Activated CD8-positive, alpha-beta memory T cell treated with anti-CD3 and anti-CD28 coated beads, Interleukin-2, amount 50 U/mL, for 24 hours (primary cell): ENCODE data around the gene CLHC1.

Experiments
- DNase-seq: peaks from one replicate; pipeline ENCODE4 v3.0.0-alpha.2; 2020; ENCODE audit errors: extremely low read depth

Gene CLHC1

DNA sequence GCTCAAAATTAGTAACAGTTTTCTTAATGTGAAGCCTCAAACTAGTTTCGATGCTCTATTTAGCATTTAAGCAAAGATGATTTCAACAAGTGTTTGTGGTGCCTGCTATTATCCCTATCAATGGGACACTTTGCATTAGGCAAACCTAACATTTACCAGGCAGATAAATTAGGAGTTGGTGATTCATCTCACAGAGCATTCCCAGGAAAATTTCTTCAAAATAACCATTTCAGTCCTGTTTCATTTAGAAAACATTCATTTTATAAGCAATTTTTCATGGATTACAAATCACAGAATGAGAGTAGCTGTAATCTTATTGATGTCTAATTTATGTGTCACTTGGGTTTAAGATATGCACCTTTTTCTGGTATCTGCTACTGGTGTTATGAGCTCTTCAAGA lies 62.7 kb downstream of the CLHC1 start:
- no peak for DNase-seq

GRCh38 chr2:55168221-55169154 lies 63.6 kb downstream of the CLHC1 start:
- DNase-seq = no peak

- no peak for DNase-seq
These were observed 66.5 kb downstream of the CLHC1 start for GRCh38 chr2:55165626-55166025.

GRCh38 chr2:55164534-55165480 lies 67.3 kb downstream of the CLHC1 start:
- no peak for DNase-seq

DNA sequence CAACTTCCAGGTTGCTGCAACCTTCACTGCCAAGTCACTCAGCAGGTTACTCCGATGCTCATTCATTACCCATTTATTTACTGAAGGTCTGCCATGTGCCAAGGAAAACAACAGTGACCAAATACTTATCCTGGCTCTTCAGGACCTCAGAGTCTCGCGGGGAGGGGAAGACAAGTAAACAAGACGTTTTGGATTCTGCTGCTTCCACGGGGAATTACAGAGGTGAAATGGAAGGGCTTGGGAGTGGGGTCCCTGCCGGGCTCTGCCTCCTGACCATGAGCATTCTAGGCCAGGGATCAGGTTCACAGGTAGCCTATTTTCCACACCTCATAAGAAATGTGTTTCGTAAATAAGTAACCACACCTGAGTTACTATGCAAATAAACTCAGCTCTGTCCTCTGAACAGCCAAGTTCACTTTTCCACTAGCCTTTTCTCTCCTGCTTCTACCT lies 68.1 kb downstream of the CLHC1 start:
- DNase-seq = no peak

GRCh38 chr2:55163274-55163721 lies 68.8 kb downstream of the CLHC1 start:
- DNase-seq = no peak

DNA sequence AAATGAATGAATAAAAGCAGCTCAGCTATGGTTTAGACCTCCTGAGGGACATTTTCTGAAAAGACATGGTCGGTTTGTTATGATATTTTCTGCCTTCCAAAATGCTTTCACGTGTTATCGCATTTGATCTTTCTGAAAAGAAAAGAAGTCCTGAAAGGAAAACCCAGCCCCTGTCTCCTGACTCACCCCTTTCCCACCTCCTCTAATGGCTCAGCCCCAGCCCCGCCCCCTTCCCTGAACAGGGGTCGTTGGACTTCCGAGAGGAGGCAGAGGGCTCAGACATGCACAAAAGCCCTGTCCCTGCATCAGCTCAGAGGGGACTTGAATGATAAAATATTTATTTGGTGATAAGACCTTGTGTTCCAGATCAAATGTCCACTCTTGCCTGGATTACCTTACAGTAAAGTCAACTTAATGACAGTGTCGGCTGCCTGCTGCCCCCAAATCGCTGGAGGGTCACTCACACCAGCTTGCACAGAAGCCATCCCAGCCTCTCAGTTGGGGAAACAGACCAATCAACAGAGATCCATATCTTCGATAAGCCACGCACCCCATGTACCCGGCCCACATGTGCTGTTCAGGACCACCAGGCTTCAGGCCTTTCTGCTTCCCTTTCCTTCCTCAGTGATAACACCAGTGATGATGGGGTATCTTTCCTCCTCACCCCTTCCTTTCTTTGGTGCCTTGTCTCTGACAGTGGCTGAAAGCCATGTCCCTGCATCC lies 69.6 kb downstream of the CLHC1 start:
- no peak for DNase-seq

GRCh38 chr2:55161295-55162210 lies 70.5 kb downstream of the CLHC1 start:
- no peak for DNase-seq

DNA sequence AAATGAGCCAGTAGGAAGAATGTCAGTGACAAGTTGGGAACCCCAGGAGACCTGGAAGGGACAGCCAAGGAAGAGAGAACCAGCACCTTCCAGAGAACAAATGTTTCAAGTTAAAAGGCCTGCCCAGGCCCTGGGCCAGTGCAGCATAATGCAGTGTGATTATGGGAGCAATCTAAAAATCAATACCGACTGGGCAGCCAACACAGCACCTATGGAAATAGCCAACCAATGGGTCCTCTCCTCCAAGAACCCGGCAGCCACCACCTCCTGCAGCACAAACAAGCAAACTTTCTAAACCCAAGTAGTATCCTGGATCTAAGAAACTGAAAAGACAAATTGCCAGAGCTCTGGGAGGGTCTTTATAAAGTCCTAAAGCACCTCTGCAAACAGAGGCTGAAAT lies 71.7 kb downstream of the CLHC1 start:
- DNase-seq = no peak

DNA sequence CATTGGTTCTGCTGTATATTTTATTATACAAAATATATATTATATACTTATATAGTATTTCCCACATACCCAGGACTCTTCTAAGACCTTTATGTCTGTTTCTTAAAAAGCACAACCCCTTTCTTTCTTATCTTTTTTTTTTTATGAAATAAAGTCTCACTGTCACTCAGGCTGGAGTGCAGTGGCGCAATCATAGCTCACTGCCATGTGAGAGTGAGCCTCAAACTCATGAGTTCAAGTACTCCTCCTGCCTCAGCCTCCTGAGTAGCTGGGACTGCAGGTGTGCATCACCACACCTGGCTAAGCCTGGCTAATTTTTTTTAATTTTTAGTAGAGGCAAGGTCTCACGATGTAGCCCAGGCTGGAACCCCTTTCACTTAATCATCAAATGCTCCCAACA lies 72.3 kb downstream of the CLHC1 start:
- DNase-seq = no peak

GRCh38 chr2:55159037-55159651 lies 72.9 kb downstream of the CLHC1 start:
- no peak for DNase-seq

GRCh38 chr2:55158111-55158814 lies 73.8 kb downstream of the CLHC1 start:
- no peak for DNase-seq

GRCh38 chr2:55157474-55157884 lies 74.6 kb downstream of the CLHC1 start:
- no peak for DNase-seq

- no peak for DNase-seq
These were observed 75.1 kb downstream of the CLHC1 start for GRCh38 chr2:55156984-55157383.

DNA sequence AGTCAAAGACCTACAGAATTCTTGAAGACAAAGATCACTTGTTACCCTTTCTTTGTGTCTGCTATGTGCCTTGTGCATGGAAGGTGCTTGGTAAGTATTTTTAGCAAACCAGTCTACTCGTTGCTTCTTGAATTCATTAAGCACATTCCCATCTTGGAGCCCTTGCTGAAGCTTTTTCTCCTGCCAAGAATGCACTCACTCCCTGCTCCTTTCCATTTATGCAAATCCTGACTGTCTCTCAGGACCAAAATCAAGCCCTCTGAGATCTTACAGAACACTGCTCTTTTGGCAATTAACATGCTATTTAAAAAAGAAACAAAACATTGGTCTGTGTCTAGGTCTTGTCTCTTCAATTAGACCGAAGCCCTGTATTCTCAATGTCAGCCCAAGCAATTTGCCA lies 75.8 kb downstream of the CLHC1 start:
- no peak for DNase-seq

GRCh38 chr2:55155764-55156281 lies 76.3 kb downstream of the CLHC1 start:
- DNase-seq = no peak

DNA sequence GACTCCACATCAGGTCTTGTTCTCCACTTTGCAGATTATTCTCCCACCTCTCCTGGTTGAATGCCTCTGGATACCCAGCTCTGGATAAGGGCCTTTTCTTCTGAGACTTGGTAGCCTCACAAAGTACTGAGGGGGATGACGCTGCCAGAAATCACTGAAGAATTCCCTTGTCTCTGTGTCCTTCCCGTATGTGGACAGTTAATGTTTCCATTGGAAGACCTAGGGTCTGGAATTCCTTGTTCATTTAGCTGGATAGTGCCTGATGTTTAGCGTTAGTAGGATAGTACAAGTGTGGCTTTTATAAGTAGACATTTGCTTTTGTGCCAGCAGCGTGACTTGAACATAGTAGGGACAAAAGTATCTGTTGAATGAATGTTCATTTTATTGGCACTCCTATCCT lies 76.9 kb downstream of the CLHC1 start:
- DNase-seq = no peak

GRCh38 chr2:55154525-55155030 lies 77.5 kb downstream of the CLHC1 start:
- no peak for DNase-seq
